OCI-LY3 (cell line): ENCODE data around the gene SOAT2.
A peak's percentile ranks its signal among the peaks of the same experiment; 100 is the strongest.

Experiments
- H2AFZ ChIP-seq: fragments of 200-600, 300-600 bp; shearing (Covaris generic); 2 replicates; pipeline ENCODE4 v1.6.0; 2014; ENCODE audit warnings: antibody characterized with exemption, low read depth, low read length
- H3K27ac ChIP-seq: fragments of 200-600, 300-600 bp; sonication (generic); 2 replicates; pipeline ENCODE4 v1.5.1; 2014; ENCODE audit warnings: mild to moderate bottlenecking, low read length, moderate library complexity, mixed read lengths
- H3K27me3 ChIP-seq: fragments of 200-600, 300-600 bp; sonication (generic); 2 replicates; pipeline ENCODE4 v1.6.1; 2014; ENCODE audit warnings: low read depth, low read length, mixed read lengths
- H3K36me3 ChIP-seq: fragments of 200-600, 300-600 bp; sonication (generic); replicated peaks from 2 replicates; pipeline ENCODE3; 2014; ENCODE audit warnings: low read depth, low read length, mixed read lengths
- H3K4me1 ChIP-seq: fragments of 300-600, 200-600 bp; sonication (generic); 2 replicates; pipeline ENCODE4 v1.6.1; 2014; ENCODE audit warnings: low read length, mixed read lengths
- H3K4me2 ChIP-seq: fragments of 200-600, 300-600 bp; sonication (generic); 2 replicates; pipeline ENCODE4 v1.6.1; 2014; ENCODE audit warnings: low read length, mixed read lengths
- H3K4me3 ChIP-seq: fragments of 300-600, 200-600 bp; sonication (generic); 2 replicates; pipeline ENCODE4 v1.5.1; 2014; ENCODE audit warnings: antibody characterized with exemption, mild to moderate bottlenecking, low read length, moderate library complexity
- H3K79me2 ChIP-seq: fragments of 300-600, 200-600 bp; shearing (Covaris generic); 2 replicates; pipeline ENCODE4 v1.6.1; 2014; ENCODE audit warnings: mild to moderate bottlenecking, low read length, mixed read lengths
- H3K9ac ChIP-seq: fragments of 300-600, 200-600 bp; shearing (Covaris generic); 2 replicates; pipeline ENCODE4 v1.6.0; 2014; ENCODE audit warnings: mild to moderate bottlenecking, low read length, moderate library complexity
- H3K9me3 ChIP-seq: fragments of 200-600, 300-600 bp; shearing (Covaris generic); 2 replicates; pipeline ENCODE4 v1.6.1; 2014; ENCODE audit warnings: low read length, mixed read lengths; ENCODE audit not compliant: insufficient read depth
- H4K20me1 ChIP-seq: fragments of 200-600, 300-600 bp; sonication (generic); 2 replicates; pipeline ENCODE4 v1.6.1; 2016; ENCODE audit warnings: low read length, mixed read lengths; ENCODE audit not compliant: insufficient read depth
- EZH2phosphoT487 ChIP-seq: fragments of 200-600 bp; shearing (Covaris generic); IDR thresholded peaks from 2 replicates; pipeline ENCODE4 v1.6.1; 2018; ENCODE audit warnings: antibody characterized with exemption, mixed run types, low read depth
- TF ChIP-seq, protein P1 (sequence below): fragments of 200-600, 300-600 bp; sonication (generic); IDR thresholded peaks from 2 replicates; pipeline ENCODE4 v1.5.1; 2014; ENCODE audit warnings: antibody characterized with exemption, low read length, low read depth

The SOAT2 gene

GRCh38 chr12:53151039-53151438 lies 47.8 kb downstream of the SOAT2 start:
- no peaks in the 10 kb centered on the region for H3K79me2 ChIP-seq
- H3K27me3 ChIP-seq, result no peaks in the 10 kb centered on the region
- TF ChIP-seq, protein P1, sequence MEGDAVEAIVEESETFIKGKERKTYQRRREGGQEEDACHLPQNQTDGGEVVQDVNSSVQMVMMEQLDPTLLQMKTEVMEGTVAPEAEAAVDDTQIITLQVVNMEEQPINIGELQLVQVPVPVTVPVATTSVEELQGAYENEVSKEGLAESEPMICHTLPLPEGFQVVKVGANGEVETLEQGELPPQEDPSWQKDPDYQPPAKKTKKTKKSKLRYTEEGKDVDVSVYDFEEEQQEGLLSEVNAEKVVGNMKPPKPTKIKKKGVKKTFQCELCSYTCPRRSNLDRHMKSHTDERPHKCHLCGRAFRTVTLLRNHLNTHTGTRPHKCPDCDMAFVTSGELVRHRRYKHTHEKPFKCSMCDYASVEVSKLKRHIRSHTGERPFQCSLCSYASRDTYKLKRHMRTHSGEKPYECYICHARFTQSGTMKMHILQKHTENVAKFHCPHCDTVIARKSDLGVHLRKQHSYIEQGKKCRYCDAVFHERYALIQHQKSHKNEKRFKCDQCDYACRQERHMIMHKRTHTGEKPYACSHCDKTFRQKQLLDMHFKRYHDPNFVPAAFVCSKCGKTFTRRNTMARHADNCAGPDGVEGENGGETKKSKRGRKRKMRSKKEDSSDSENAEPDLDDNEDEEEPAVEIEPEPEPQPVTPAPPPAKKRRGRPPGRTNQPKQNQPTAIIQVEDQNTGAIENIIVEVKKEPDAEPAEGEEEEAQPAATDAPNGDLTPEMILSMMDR, result no peak
- no peak for TF ChIP-seq EZH2phosphoT487
- no peak overlapping the region for H2AFZ ChIP-seq
- H3K4me2 ChIP-seq, result no peak overlapping the region
- H3K27ac ChIP-seq, result no peak overlapping the region
- H3K4me1 ChIP-seq, result no peaks in the 10 kb centered on the region
- no peaks in the 10 kb centered on the region for H4K20me1 ChIP-seq
- no peak overlapping the region for H3K9ac ChIP-seq
- H3K36me3 ChIP-seq, result no peaks in the 10 kb centered on the region
- H3K4me3 ChIP-seq, result no peak overlapping the region
- H3K9me3 ChIP-seq, result no peaks in the 10 kb centered on the region; the same call in 1 of the 2 replicates

- no peaks in the 10 kb centered on the region for H3K79me2 ChIP-seq
- TF ChIP-seq, protein P1, result no peak
- TF ChIP-seq EZH2phosphoT487, result no peak
- no peak overlapping the region for H3K27ac ChIP-seq
- H3K4me2 ChIP-seq, result no peak overlapping the region
- H4K20me1 ChIP-seq, result no peaks in the 10 kb centered on the region
- H2AFZ ChIP-seq, result no peak overlapping the region
- no peaks in the 10 kb centered on the region for H3K36me3 ChIP-seq
- no peaks in the 10 kb centered on the region for H3K4me1 ChIP-seq
- no peaks in the 10 kb centered on the region for H3K27me3 ChIP-seq
- H3K4me3 ChIP-seq, result no peak overlapping the region
- H3K9ac ChIP-seq, result no peak overlapping the region
- H3K9me3 ChIP-seq, result no peaks in the 10 kb centered on the region; the same call in 1 of the 2 replicates
Observed at GRCh38 chr12:53152390-53152789, 49.1 kb downstream of the SOAT2 start.

- H3K9me3 ChIP-seq, result no peaks in the 10 kb centered on the region
- no peak for TF ChIP-seq EZH2phosphoT487
- TF ChIP-seq, protein P1, result peak; percentile 97
- no peak overlapping the region for H3K27ac ChIP-seq
- peaks cover 9% of the 10 kb centered on the region; the same call in 1 of the 2 replicates for H3K4me1 ChIP-seq
- H3K9ac ChIP-seq, result peak overlapping the region; percentile 40; the same call in 1 of the 2 replicates
- H4K20me1 ChIP-seq, result no peaks in the 10 kb centered on the region
- no peaks in the 10 kb centered on the region for H3K27me3 ChIP-seq
- no peaks in the 10 kb centered on the region for H3K36me3 ChIP-seq
- H3K4me3 ChIP-seq, result peak overlapping the region; percentile 46
- peak overlapping the region; percentile 54 for H3K4me2 ChIP-seq
- H3K79me2 ChIP-seq, result no peaks in the 10 kb centered on the region
- H2AFZ ChIP-seq, result peak overlapping the region; percentile 82
Observed at GRCh38 chr12:53159195-53159839, 56.0 kb downstream of the SOAT2 start.

DNA sequence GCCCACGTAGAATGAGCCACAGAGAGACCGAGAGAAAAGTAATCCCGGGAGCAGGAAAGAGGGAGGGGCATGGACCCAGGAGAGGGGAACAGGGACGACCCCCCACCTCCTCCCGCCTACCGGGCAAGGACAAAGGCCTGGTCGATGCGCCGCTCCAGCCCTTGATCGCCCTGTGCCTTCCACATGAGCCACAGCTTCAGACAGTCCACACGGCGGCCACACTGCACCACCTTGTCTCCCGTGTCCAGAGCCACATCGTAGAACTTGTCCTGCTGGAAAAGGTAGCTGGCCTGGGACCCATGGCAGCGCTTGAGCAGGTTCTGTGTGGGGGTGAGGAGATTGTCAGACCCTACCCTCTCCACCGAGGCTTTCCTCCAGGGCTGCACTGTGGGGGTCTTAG lies 56.7 kb downstream of the SOAT2 start:
- Histone ChIP-seq H3K36me3 (no peaks in the 10 kb centered on the region), H3K27me3 (no peaks in the 10 kb centered on the region), H3K9me3 (no peaks in the 10 kb centered on the region), H3K4me3 (no peak overlapping the region; the same call in 1 of the 2 replicates), H4K20me1 (no peaks in the 10 kb centered on the region), H3K9ac (no peak overlapping the region), H2AFZ (0 out of 2 replicates have a peak overlapping the region, but pooled peaks have one; percentile 82), H3K27ac (no peak overlapping the region), H3K4me1 (peaks cover 9% of the 10 kb centered on the region; the same call in 1 of the 2 replicates), H3K4me2 (peak overlapping the region; percentile 54), H3K79me2 (no peaks in the 10 kb centered on the region)
- TF ChIP-seq, protein P1, result no peak
- TF ChIP-seq EZH2phosphoT487, result no peak
